ENCODE results near the gene ANTKMT.
"Not testable (repeated sequence)": the region's sequence is repeated elsewhere in the genome, so short reads cannot be mapped to it uniquely, and the experiment has no call there.

Gene ANTKMT

GRCh38 chr16:728890-729744, 8.2 kb downstream of the ANTKMT start:
- no peak for DNase-seq

- no peak for DNase-seq
Observed at GRCh38 chr16:729768-730665, 9.1 kb downstream of the ANTKMT start.

GRCh38 chr16:730666-731509, 9.9 kb downstream of the ANTKMT start:
- no peak for DNase-seq

GRCh38 chr16:732332-732731, 11.4 kb downstream of the ANTKMT start:
- DNase-seq: no peak

GRCh38 chr16:732936-733335, 12.0 kb downstream of the ANTKMT start:
- no peak for DNase-seq

GRCh38 chr16:733382-734207, 12.6 kb downstream of the ANTKMT start:
- DNase-seq: no peak

GRCh38 chr16:734208-734980, 13.4 kb downstream of the ANTKMT start:
- no peak for DNase-seq

- no peak for DNase-seq
Observed at GRCh38 chr16:734981-735881, 14.3 kb downstream of the ANTKMT start.

GRCh38 chr16:735982-736453, 15.1 kb downstream of the ANTKMT start:
- DNase-seq: no peak

GRCh38 chr16:736936-737481, 16.1 kb downstream of the ANTKMT start:
- no peak for DNase-seq

- no peak for DNase-seq
Observed at GRCh38 chr16:739560-740458, 18.9 kb downstream of the ANTKMT start.

GRCh38 chr16:740459-740763, 19.5 kb downstream of the ANTKMT start:
- DNase-seq: no peak

- peak; percentile 37 to 55 for DNase-seq
Observed at GRCh38 chr16:740764-741505, 20.0 kb downstream of the ANTKMT start, which contains the start of gene CIAO3. TSS of gene CIAO3 (minus strand) at chr16:740997. CDS start at chr16:740985, 12 bp downstream.

- no peak for DNase-seq
Observed at GRCh38 chr16:741986-742629, 21.2 kb downstream of the ANTKMT start.

GRCh38 chr16:742894-743293, 21.9 kb downstream of the ANTKMT start:
- DNase-seq: not testable (repeated sequence)

- DNase-seq: no peak
Observed at GRCh38 chr16:743794-744500, 23.0 kb downstream of the ANTKMT start.

GRCh38 chr16:745739-746138, 24.8 kb downstream of the ANTKMT start:
- DNase-seq: no peak
